Measurements from ENCODE around the gene STUB1. TPM values are rescaled to one million over a fixed set of nuclear protein-coding genes. Genes with fewer than 3 reads are reported as not detected.

The STUB1 gene
- total and polyA plus RNA-seq, 2 of the 8 experiments (the other 6 are each of a cell fraction or from before 2014, with no cell fraction given) = 89.9 to 103 TPM

DNA sequence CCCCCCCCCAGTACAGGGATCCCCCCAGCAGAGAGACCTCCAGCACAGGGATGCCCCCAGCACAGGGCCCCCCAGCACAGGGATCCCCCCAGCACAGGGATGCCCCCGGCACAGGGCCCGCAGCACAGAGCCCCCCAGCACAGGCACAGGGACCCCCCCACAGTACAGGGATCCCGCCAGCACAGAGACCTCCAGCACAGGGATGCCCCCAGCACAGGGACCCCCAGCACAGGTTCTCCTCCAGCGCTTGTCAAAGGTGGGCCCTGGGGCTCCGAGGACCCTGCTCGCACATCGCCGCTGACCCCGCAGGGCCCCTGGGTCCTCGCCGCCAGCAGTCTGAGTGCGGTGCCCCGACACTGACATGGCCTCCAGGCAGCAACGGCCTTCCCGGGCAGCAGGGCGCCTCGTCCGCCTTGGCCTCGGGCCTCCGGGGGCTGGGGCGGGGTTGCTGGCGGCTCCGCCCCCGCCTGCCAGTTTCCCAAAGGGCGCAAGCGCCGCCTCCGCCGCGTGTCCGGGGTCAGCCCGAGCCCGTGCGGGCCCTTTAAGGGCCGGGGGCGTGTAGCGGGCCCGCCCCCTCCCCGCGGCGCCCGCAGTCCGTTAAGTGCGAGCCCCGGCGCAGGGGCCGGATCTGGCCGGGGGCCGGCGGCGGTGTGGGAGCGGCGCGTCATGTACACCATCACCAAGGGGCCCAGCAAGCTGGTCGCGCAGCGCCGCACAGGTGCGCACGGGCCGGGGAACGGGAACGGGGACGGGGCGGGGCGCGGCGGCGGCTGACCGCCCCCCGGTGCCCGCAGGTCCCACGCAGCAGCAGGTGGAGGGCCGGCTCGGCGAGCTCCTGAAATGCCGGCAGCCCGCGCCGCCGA lies 38.7 kb upstream of the STUB1 start, which contains the start of gene MCRIP2 (continued):
- TF ChIP-seq CTBP2 (IDR thresholded peaks at IDR 0.05; ENCODE audit: borderline replicate concordance, insufficient read depth, insufficient read length, low read length) (peak; percentile 21), CHD1 (IDR thresholded peaks at IDR 0.05; ENCODE audit: low read depth, low read length) (no peak), TCF12 (IDR thresholded peaks at IDR 0.05; ENCODE audit: low read depth, low read length) (no peak), PHF8 (conservative IDR thresholded peaks at IDR 0.05; ENCODE audit: low read depth, low read length) (peak; percentile 33), CBX5 (IDR thresholded peaks at IDR 0.05; ENCODE audit: low read depth, low read length) (no peak), CBX8 (IDR thresholded peaks at IDR 0.05; ENCODE audit: borderline replicate concordance, low read depth, low read length) (no peak), SRF (IDR thresholded peaks at IDR 0.05; ENCODE audit: low read depth, low read length) (0 out of 2 replicates have a peak, but pooled peaks have one; percentile 5), SIN3A (conservative IDR thresholded peaks at IDR 0.05 in 1 of 2, IDR thresholded peaks at IDR 0.05 in 1 of 2; ENCODE audit: low read depth in 1 of 2, low read length in 2 of 2) (peak; percentile 43 to 60; a peak in 1 of 4 replicates), SUZ12 (IDR thresholded peaks at IDR 0.05; ENCODE audit: low read length) (no peak), E2F6 (IDR thresholded peaks at IDR 0.05) (peak; percentile 38; the same call in 1 of the 2 replicates), MAX (IDR thresholded peaks at IDR 0.05) (peak; percentile 70; the same call in 1 of the 2 replicates)
